Neural cell (in vitro differentiated cells): ENCODE data around the gene ZNF438. TPM values are rescaled to one million over a fixed set of nuclear protein-coding genes. Genes with fewer than 3 reads are reported as not detected.

ENCODE experiments used
- H2AFZ ChIP-seq: fragments of 200-600, 300-800 bp; sonication (generic), shearing (Covaris generic); 2 replicates; pipeline ENCODE4 v1.6.0; 2014; ENCODE audit warnings: low read depth, mild to moderate bottlenecking, antibody characterized with exemption, low read length, moderate library complexity
- H3F3A ChIP-seq: fragments of 200-600 bp; shearing (Covaris generic); 2 replicates; pipeline ENCODE4 v1.6.1; 2016; ENCODE audit warnings: mild to moderate bottlenecking, moderate library complexity, mixed read lengths, antibody characterized with exemption, low read length; ENCODE audit not compliant: insufficient read depth, poor library complexity, severe bottlenecking
- H3K27ac ChIP-seq: fragments of 200-600, 300-800 bp; sonication (generic), shearing (Covaris generic); 2 replicates; pipeline ENCODE4 v1.5.1; 2014; ENCODE audit warnings: mild to moderate bottlenecking, low read length, moderate library complexity
- H3K27me3 ChIP-seq: fragments of 300-800, 200-600 bp; sonication (generic), shearing (Covaris generic); 2 replicates; pipeline ENCODE4 v1.6.0; 2014; ENCODE audit warnings: mild to moderate bottlenecking, low read depth, low read length, moderate library complexity; ENCODE audit not compliant: insufficient read depth
- H3K36me3 ChIP-seq: fragments of 300-800, 200-600 bp; sonication (generic), shearing (Covaris generic); 2 replicates; pipeline ENCODE4 v1.5.1; 2014; ENCODE audit warnings: mild to moderate bottlenecking, antibody characterized with exemption, low read length, moderate library complexity; ENCODE audit not compliant: insufficient read depth
- H3K4me2 ChIP-seq: fragments of 300-800, 200-600 bp; sonication (generic), shearing (Covaris generic); 2 replicates; pipeline ENCODE4 v1.6.0; 2014; ENCODE audit warnings: mild to moderate bottlenecking, low read length
- H3K4me3 ChIP-seq: fragments of 300-800, 200-600 bp; sonication (generic), shearing (Covaris generic); 2 replicates; pipeline ENCODE4 v1.5.1; 2014; ENCODE audit warnings: mild to moderate bottlenecking, low read length, moderate library complexity
- H3K79me2 ChIP-seq: fragments of 200-600 bp; shearing (Covaris generic); replicated peaks from 2 replicates; pipeline ENCODE4 v1.6.0; 2014; ENCODE audit warnings: mild to moderate bottlenecking, low read length, moderate library complexity; ENCODE audit not compliant: insufficient read depth
- H3K9ac ChIP-seq: fragments of 300-800, 200-600 bp; sonication (generic), shearing (Covaris generic); 2 replicates; pipeline ENCODE4 v1.6.1; 2016; ENCODE audit warnings: mild to moderate bottlenecking, low read length, mixed read lengths
- H3K9me2 ChIP-seq: fragments of 200-600 bp; shearing (Covaris generic); 2 replicates; pipeline ENCODE4 v1.6.1; 2016; ENCODE audit warnings: mild to moderate bottlenecking, low read length, mixed read lengths; ENCODE audit not compliant: insufficient read depth
- H3K9me3 ChIP-seq: fragments of 200-600, 300-800 bp; sonication (generic), shearing (Covaris generic); 2 replicates; pipeline ENCODE4 v1.6.1; 2016; ENCODE audit warnings: mild to moderate bottlenecking, mixed run types, low read length, moderate library complexity, mixed read lengths
- H4K20me1 ChIP-seq: fragments of 200-600 bp; shearing (Covaris generic); 2 replicates; pipeline ENCODE4 v1.6.1; 2016; ENCODE audit warnings: mild to moderate bottlenecking, mixed run types; ENCODE audit not compliant: insufficient read depth
- CTCF ChIP-seq: fragments of 450-650 bp; IDR thresholded peaks from 2 replicates; pipeline ENCODE4 v1.5.1; 2014; ENCODE audit warnings: antibody characterized with exemption, mild to moderate bottlenecking, moderate library complexity; ENCODE audit not compliant: poor library complexity, severe bottlenecking
- EP300 ChIP-seq: fragments of 450-650 bp; conservative IDR thresholded peaks from 2 replicates; pipeline ENCODE4 v1.6.1; 2014; ENCODE audit warnings: antibody characterized with exemption, mild to moderate bottlenecking, moderate library complexity; ENCODE audit not compliant: poor library complexity, severe bottlenecking
- EZH2 ChIP-seq: fragments of 200-600, 300-800 bp; shearing (Covaris generic), sonication (generic); IDR thresholded peaks from 2 replicates; pipeline ENCODE4 v1.6.1; 2014; ENCODE audit warnings: antibody characterized with exemption, low read length, borderline replicate concordance, mild to moderate bottlenecking; ENCODE audit not compliant: insufficient read depth, poor library complexity, severe bottlenecking
- MXI1 ChIP-seq: fragments of 450-650 bp; conservative IDR thresholded peaks from 2 replicates; pipeline ENCODE4 v1.6.1; 2014; ENCODE audit warnings: antibody characterized with exemption, mild to moderate bottlenecking; ENCODE audit not compliant: poor library complexity, severe bottlenecking
- POLR2AphosphoS5 ChIP-seq: IDR thresholded peaks from 2 replicates; pipeline ENCODE4 v1.6.1; 2012
- RAD21 ChIP-seq: fragments of 450-650 bp; conservative IDR thresholded peaks from 2 replicates; pipeline ENCODE4 v1.6.1; 2014; ENCODE audit warnings: antibody characterized with exemption, mild to moderate bottlenecking, moderate library complexity
- REST ChIP-seq: IDR thresholded peaks from 2 replicates; pipeline ENCODE4 v1.6.1; 2012; ENCODE audit warnings: borderline replicate concordance
- SMC3 ChIP-seq: fragments of 450-650 bp; conservative IDR thresholded peaks from 2 replicates; pipeline ENCODE4 v1.6.1; 2014; ENCODE audit warnings: antibody characterized with exemption, mild to moderate bottlenecking, moderate library complexity; ENCODE audit not compliant: poor library complexity
- TAF1 ChIP-seq: IDR thresholded peaks from 2 replicates; pipeline ENCODE4 v1.6.1; 2012; ENCODE audit warnings: low read depth
- polyA plus RNA-seq: library from polyadenylated mRNA; depleted of rRNA; stranded (reverse); fragments of >200 nt; gene quantifications from 2 replicates; pipeline ENCODE4 v1.2.3, GENCODE V29; 2014

Gene ZNF438
- polyA plus RNA-seq, 1 donor from 2014 or later, result 0.78 TPM

GRCh38 chr10:30858499-30858898 is 173.2 kb downstream of the ZNF438 start:
- Histone ChIP-seq H3K27ac (no peak overlapping the region), H3K27me3 (no peaks in the 10 kb centered on the region), H3K79me2 (no peaks in the 10 kb centered on the region), H3K9me2 (no peaks in the 10 kb centered on the region), H3K4me3 (no peak overlapping the region), H2AFZ (no peak overlapping the region), H3K9me3 (no peaks in the 10 kb centered on the region), H3K4me2 (no peak overlapping the region), H3F3A (no peaks in the 10 kb centered on the region), H4K20me1 (no peaks in the 10 kb centered on the region), H3K36me3 (no peaks in the 10 kb centered on the region), H3K9ac (no peak overlapping the region)
- TF ChIP-seq CTCF (no peak), SMC3 (no peak), POLR2AphosphoS5 (no peak), EZH2 (no peak), RAD21 (no peak), REST (no peak), EP300 (no peak), MXI1 (no peak), TAF1 (no peak)

- Histone ChIP-seq H3K9ac (no peak overlapping the region), H3K27ac (no peak overlapping the region)
These were observed 173.9 kb downstream of the ZNF438 start for GRCh38 chr10:30857803-30858202.

GRCh38 chr10:30855131-30855530 is 176.5 kb downstream of the ZNF438 start:
- Histone ChIP-seq H3K9ac (no peak overlapping the region), H3K4me3 (no peak overlapping the region), H3K9me2 (no peaks in the 10 kb centered on the region), H3K79me2 (no peaks in the 10 kb centered on the region), H3K9me3 (no peaks in the 10 kb centered on the region), H2AFZ (no peak overlapping the region), H3K4me2 (no peak overlapping the region), H4K20me1 (no peaks in the 10 kb centered on the region), H3K27me3 (no peaks in the 10 kb centered on the region), H3F3A (no peaks in the 10 kb centered on the region), H3K36me3 (no peaks in the 10 kb centered on the region), H3K27ac (no peak overlapping the region)
- no peak for TF ChIP-seq RAD21
- TF ChIP-seq MXI1, result no peak
- no peak for TF ChIP-seq EZH2
- no peak for TF ChIP-seq EP300
- no peak for TF ChIP-seq TAF1
- TF ChIP-seq REST, result no peak
- no peak for TF ChIP-seq POLR2AphosphoS5
- no peak for TF ChIP-seq SMC3
- no peak for TF ChIP-seq CTCF

More at GRCh38 chr10:30857803-30858202, 173.9 kb downstream of the ZNF438 start:
- Histone ChIP-seq H4K20me1 (no peaks in the 10 kb centered on the region), H3K27me3 (no peaks in the 10 kb centered on the region), H3K9me3 (no peaks in the 10 kb centered on the region), H3F3A (no peaks in the 10 kb centered on the region), H3K4me2 (no peak overlapping the region), H3K79me2 (no peaks in the 10 kb centered on the region), H2AFZ (no peak overlapping the region), H3K4me3 (no peak overlapping the region), H3K9me2 (no peaks in the 10 kb centered on the region), H3K36me3 (no peaks in the 10 kb centered on the region)
- TF ChIP-seq SMC3, result no peak
